ENCODE measurements around the gene MTOR.
"Not testable (repeated sequence)": the region's sequence is repeated elsewhere in the genome, so short reads cannot be mapped to it uniquely, and the experiment has no call there.

Gene MTOR

GRCh38 chr1:11100149-11100493 lies 162.2 kb downstream of the MTOR start:
- DNase-seq, result no peak

DNA sequence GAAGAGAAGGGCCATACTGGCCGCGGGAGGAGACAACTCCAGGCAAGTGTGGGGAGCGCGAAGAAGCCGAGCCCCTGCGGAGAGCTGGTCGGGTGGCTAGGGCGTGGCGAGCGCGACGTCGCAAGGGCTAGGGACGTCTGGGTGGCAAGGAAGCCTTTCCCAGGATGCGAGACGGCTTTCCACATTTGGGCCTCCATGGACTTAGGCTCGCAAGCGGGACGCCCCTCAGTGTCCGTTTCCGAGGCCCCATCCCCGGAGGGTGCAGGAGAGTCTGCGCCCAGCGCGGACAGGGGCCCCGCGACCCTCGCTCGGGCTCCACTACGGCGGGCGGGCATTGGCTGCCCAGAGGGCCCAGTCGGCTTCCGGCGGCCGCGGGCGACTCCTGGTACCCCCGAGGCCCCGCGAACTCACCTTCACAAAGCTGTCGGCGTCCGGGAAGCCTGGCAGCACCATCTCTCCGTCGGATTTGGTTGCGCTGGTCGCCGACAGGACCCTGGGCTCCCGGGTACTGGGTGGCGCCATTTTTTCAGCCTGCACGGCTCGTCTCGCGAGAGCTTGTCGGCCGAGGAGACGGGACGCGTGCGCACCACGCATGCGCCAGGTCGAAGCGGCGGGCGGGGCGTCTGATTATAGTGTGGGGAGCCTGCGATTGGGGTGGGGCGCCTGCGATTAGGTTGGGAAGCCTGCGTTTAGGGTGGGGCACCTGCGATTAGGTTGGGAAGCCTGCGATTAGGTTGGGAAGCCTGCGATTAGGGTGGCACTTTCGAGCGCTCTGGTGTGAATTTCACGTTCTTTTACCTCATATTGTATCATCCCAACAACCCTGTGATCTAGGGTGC lies 162.8 kb downstream of the MTOR start, which contains the start of gene EXOSC10:
TSS of gene EXOSC10 (minus strand) at position 560 of the 839 bp plus-strand sequence. CDS start at position 522, 38 bp downstream.
- peak; percentile 79 for DNase-seq

DNA sequence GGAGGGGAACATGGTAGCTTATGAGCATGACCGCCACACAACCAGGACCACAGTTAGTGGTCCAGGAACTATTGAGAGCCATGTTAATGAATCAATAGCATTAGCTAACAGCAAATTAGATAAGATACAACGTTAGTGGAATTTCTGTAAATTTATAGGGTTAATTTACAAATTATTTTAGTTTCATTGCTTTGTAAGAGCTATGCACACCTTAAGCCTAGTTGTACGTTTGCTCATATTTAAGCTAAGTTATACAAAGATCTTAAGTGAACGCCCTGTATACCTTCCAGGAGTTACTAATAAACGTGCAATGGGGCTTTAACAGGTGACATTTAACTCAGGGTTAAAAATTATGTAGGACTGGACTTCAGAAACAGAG lies 163.4 kb downstream of the MTOR start:
- DNase-seq, result no peak

- DNase-seq, result not testable (repeated sequence)
Observed at GRCh38 chr1:11083784-11084183, 178.6 kb downstream of the MTOR start.

- no peak for DNase-seq
Observed at GRCh38 chr1:11080931-11081330, 181.4 kb downstream of the MTOR start.

- DNase-seq, result no peak
Observed at GRCh38 chr1:11078631-11079030, 183.7 kb downstream of the MTOR start.

- DNase-seq, result not testable (repeated sequence)
Observed at GRCh38 chr1:11073398-11073797, 189.0 kb downstream of the MTOR start.

GRCh38 chr1:11072216-11072917 lies 190.0 kb downstream of the MTOR start:
- no peak for DNase-seq

DNA sequence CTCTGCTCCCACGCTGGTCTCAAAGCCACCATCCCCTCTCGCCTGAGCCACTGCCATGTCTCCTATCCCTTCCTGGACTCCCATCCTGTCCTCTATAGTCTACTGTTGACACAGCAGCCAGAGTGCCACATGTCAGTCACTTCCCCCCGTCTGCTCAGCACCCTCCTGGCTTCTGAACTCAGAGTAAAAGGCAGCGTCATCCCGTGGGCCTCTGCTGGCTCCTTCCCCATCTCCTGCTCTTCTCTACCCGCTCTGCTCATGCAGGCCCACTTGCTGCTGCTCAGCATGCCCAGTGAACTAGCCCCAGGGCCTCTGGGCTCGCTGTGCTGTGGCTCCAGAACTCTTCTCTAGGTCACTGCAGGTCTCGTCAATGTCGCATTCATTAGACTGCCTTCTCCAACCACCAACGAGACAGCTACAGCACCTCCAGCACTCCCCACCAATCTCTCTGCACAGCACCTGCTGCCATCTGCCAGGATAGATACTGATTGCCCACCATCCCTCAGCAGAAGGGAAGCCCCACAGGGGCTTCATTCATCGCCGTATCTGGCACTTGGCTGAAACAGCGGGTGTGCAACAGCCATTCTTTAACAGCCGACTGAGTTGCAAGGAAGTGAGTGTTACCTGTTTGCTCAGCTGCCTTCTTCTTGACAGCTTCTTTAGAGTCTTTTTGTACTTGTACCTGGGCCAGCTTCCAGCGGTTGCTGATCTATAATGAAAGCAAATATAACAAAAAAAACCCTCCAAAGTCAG lies 190.7 kb downstream of the MTOR start:
- DNase-seq, result no peak

- DNase-seq, result no peak
Observed at GRCh38 chr1:11070876-11071275, 191.5 kb downstream of the MTOR start.

DNA sequence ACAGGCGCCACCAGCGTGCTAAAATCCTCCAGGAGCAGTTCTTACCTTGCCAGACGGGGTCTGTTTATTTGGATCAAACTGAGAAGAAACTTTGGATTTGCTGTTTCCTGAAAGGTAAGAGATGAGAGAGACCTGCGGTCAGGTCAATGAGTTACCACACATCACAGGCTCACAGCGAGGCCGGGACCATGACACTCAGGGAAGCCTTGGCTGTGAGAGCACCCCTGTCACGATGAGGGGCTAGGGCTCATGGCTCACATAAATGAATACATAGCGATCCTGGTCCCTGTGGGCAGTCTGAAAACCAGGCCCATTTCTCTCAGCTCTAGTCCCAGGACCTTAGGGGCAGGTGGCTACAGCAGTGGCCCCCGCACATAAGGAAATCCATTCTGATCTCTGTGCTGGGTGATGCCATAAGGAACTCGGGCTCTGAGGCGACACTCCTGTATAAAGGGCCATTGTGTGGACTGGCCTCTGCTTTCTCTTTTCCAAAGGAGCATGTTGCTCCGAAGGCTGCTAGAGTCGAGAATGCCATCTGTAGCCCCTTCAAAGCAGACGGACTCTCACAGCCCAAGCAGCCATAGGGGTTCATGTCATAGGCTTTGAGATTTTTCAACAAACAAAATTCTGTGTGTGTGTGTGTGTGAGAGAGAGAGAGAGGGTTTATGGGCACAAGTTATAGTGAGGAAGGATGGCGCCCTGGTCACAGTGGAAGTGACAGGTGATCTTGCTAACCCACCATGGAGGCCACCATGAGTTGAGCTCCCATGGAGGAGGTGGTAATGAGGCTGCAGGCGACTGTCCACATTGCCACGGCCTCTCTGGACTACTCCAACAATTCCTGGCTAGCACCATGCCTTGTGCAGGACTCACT lies 193.5 kb downstream of the MTOR start:
- DNase-seq, result no peak

- DNase-seq, result no peak
Observed at GRCh38 chr1:11067716-11068599, 194.4 kb downstream of the MTOR start.

DNA sequence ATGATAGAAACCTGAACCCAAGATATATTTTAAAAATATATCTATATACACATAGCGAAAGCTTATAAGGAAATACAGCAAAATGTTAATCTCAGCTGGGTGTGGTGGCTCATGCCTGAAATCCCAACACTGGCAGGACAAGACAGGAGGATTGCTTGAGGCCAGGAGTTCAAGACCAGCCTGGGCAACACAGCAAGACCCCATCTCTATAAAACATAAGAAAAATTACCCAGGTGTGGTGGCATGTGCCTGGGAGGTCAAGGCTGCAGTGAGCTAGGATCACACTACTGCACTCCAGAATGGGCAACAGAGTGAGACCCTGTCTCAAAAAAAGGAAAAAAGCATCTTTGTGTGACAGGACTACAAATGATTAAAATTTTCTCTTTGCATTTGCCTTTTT lies 196.6 kb downstream of the MTOR start:
- no peak for DNase-seq

DNA sequence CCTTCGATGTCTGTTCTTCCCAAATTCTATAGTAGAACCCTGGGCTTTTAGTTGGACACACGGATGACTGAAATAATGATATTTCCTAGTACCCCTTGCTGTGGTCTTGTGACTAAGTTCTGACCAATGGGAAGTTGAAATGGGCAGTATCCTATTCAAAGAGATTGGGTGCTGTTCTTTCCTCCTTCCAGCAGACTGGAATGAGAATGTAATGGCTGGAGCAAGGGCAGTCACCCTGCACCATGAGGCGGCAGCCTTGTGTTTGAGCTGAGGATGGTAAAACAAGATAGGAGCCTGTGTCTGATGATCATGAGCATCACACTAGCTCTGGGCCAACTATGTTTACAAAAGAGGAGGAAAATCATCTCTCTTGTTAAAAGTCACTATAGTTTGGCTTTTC lies 197.4 kb downstream of the MTOR start:
- no peak for DNase-seq

DNA sequence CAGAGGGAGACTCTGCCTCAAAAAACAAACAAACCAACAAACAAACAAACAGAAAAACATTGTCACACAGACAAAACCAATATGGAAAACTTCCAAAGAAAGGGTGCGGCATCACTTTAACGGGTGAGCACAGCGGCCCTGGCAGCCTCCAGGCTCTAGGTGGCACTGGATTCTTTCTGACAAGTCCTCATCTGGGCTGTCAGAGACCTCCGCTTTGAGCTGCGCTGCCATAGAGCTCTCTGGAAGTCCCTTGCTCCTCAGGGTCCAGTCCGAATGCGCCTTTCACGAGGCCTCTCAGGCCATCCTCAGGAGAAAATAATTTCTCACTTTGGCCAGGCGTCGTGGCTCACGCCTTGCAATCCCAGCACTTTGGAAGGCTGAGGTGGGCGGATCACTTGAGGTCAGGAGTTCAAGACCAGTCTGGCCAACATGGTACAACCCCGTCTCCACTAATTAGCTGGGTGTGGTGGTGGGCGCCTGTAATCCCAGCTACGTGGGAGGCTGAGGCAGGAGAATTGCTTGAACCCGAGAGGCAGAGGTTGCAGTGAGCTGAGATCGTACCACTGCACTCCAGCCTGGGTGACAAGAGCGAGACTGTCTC lies 198.3 kb downstream of the MTOR start:
- not testable (repeated sequence) for DNase-seq

GRCh38 chr1:11062965-11063401 lies 199.4 kb downstream of the MTOR start:
- no peak for DNase-seq

DNA sequence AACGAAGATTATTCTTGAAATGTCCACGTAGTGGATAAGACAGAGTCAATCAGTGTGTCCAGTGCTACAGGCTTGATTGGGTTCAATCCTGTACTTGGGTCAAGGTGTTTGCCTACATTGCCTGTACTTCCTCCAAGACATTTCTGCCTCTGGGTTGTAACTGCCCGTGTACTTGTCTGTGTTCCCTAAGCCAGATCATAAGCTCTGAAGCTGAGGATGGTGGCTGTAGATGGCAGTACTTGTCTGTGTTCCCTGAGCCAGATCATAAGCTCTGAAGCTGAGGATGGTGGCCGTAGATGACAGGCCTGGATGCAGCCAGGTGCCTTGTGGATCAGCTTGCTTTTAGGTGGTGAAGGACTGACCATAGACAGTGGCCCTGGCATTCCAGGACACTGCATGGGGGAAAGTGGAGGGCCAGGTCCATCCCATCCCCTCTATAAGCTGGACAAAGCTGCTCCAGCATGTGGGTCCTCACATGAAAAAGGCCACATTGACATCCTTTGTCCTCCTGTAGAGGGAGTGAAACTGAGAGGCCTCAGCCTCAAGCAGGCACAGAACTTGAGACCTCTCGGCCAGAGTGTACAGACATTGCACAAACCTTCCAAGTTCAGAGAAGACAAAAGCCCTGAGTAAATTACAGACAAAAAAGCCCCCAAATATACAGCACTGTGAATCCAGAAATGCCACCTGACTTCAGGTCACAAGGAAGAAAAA lies 200.5 kb downstream of the MTOR start:
- no peak for DNase-seq

GRCh38 chr1:11059968-11060830 lies 202.2 kb downstream of the MTOR start, which contains the start of gene SRM:
Gene SRM (minus strand): TSS chr1:11060018. CDS start chr1:11059943, 75 bp downstream.
- peak; percentile 43 for DNase-seq

Measured in cortex of kidney (tissue), 1 donor.